Measurements from ENCODE around the gene HMGCS1.
"Not testable (repeated sequence)": the region's sequence is repeated elsewhere in the genome, so short reads cannot be mapped to it uniquely, and the experiment has no call there.

HMGCS1 gene

DNA sequence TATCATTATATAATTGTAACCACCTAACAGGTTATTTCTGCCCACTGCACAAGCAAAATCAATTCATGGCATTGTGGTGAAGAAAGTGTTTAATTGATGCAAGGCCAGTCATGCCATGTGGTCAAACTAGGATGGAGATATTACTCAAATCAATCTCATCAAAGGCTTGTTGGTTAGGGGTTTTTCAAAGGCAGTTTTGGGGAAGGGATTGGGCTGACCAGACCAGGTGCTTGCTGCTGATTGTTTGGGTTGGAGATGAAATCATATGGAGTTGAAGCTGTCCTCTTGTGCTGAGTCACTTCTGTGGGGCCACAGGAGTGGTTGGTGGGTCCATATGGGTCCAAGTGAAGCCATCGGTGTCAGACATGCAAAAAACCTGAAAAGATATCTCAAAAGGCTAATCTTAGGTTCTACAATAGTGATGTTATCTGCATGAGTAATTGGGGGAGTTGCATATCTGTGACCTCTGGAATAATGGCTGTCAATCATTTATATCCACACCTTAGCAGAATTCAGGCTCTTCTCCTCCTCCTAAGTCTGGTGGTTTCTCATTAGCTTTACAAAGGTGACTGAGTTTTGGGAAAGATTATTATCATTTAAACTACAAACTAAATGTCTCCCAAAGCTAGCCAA lies 44.9 kb downstream of the HMGCS1 start:
- no peak for DNase-seq (ENCODE audit: extremely low read depth, low read depth)
- TF ChIP-seq, protein P1, sequence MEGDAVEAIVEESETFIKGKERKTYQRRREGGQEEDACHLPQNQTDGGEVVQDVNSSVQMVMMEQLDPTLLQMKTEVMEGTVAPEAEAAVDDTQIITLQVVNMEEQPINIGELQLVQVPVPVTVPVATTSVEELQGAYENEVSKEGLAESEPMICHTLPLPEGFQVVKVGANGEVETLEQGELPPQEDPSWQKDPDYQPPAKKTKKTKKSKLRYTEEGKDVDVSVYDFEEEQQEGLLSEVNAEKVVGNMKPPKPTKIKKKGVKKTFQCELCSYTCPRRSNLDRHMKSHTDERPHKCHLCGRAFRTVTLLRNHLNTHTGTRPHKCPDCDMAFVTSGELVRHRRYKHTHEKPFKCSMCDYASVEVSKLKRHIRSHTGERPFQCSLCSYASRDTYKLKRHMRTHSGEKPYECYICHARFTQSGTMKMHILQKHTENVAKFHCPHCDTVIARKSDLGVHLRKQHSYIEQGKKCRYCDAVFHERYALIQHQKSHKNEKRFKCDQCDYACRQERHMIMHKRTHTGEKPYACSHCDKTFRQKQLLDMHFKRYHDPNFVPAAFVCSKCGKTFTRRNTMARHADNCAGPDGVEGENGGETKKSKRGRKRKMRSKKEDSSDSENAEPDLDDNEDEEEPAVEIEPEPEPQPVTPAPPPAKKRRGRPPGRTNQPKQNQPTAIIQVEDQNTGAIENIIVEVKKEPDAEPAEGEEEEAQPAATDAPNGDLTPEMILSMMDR (IDR thresholded peaks at IDR 0.05; ENCODE audit: low read depth, low read length, missing control alignments), result no peak
- H3K4me3 ChIP-seq (replicated peaks; ENCODE audit: low read depth, low read length), result no peak overlapping the region

DNA sequence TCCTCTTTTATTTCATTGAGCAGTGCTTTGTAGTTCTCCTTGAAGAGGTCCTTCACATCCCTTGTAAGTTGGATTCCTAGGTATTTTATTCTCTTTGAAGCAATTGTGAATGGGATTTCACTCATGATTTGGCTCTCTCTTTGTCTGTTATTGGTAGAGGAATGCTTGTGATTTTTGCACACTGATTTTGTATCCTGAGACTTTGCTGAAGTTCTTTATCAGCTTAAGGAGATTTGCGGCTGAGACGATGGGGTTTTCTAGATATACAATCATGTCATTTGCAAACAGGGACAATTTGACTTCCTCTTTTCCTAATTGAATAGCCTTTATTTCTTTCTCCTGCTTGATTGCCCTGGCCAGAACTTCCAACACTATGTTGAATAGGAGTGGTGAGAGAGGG lies 50.9 kb downstream of the HMGCS1 start:
- not testable (repeated sequence) for DNase-seq (ENCODE audit: extremely low read depth, low read depth); H3K4me3 ChIP-seq (replicated peaks; ENCODE audit: low read depth, low read length)

DNA sequence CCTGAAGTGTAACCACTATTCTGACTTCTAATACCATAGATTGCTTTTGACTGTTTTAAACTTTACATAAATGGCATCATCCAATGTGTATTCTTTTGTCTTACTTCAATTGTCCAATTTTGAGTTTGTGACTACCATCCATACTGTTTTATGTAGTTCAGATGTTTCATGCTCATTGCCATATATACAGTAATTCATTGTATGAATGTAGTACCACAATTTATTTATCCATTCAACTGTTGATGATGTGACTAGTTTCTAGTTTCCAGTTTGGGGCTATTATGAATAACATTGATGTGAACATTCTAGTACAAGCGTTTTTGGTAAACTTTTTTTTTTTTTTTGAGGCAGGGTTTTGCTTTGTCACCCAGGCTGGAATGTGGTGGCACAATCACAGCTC lies 55.1 kb downstream of the HMGCS1 start:
- DNase-seq (ENCODE audit: extremely low read depth, low read depth), result no peak
- H3K4me3 ChIP-seq (replicated peaks; ENCODE audit: low read depth, low read length), result no peak overlapping the region
- TF ChIP-seq, protein P1 (IDR thresholded peaks at IDR 0.05; ENCODE audit: low read depth, low read length, missing control alignments), result no peak

DNA sequence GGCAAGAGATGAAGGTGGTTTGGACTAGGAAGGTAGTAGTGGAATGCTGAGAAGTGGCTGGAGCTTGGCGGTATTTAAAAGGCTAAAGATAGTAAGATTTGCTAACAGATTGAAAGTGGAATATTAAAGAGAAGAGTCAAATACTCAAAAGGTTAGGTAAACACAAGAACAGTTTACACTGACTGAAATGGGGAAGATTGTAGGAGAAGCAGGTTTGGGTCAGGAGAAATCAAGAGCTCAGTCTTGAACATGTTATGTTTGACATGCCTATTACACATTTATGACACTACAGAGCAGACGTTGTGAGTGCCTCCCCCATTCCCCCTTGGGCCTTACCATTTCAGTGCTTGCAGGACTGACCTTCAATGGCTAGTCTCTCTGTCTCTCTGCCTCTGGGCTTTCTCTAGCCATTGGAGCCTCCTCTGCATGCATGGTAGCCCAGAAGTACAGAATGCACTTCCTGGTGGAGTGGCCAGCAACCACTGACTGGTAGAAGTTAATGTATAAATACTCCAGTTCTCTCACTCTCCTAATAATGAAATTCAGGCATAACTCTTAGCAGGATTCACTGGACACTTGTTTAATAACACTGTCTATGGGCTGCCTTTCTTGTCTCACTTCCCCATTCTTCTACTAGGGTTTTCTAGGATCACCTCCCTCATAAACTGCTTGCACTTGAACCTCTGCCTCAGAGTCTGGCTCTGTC lies 56.8 kb downstream of the HMGCS1 start:
- no peak overlapping the region for H3K4me3 ChIP-seq (replicated peaks; ENCODE audit: low read depth, low read length)
- no peak for DNase-seq (ENCODE audit: extremely low read depth, low read depth)
- TF ChIP-seq, protein P1 (IDR thresholded peaks at IDR 0.05; ENCODE audit: low read depth, low read length, missing control alignments), result no peak

DNA sequence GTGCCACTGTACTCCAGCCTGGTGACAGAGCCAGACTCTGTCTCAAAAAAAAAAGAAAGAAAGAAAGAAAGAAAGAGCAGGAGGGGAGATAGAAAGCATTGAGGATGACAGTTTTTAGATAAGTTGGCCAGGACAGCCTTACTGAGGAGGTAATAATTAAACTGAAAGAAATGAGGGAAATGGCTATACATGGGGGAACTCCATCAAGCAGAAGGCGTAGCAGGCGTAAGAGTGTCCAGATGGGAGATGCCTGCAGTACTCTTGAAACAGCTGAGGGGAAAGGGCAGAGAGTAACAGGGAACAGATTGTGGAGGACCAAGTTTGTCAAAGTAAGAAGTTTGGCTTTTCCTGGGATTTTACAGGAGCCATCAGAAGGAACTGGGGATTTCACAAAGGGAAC lies 57.5 kb downstream of the HMGCS1 start:
- DNase-seq (ENCODE audit: extremely low read depth, low read depth), result no peak
- no peak overlapping the region for H3K4me3 ChIP-seq (replicated peaks; ENCODE audit: low read depth, low read length)
- TF ChIP-seq, protein P1 (IDR thresholded peaks at IDR 0.05; ENCODE audit: low read depth, low read length, missing control alignments), result no peak

DNA sequence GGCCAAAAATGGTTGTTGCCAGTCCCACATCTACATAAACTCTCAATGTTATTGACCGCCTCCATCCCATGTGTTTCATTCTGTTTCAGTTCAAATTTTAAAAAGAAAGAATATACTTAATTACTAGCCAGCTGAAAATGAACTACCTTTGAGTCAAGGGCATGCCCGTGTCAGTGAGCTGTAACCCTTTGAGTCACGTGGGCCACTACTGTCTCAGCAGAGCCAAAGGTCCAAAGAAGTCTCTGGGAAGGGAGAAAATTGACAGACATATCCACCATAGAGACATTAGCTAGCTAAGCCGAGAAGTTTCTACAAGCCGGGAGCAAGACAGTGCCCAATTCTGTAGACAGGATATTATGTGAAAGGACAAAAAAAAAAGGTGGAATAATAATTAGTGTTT lies 61.5 kb downstream of the HMGCS1 start:
- TF ChIP-seq, protein P1 (IDR thresholded peaks at IDR 0.05; ENCODE audit: low read depth, low read length, missing control alignments), result no peak
- no peak for DNase-seq (ENCODE audit: extremely low read depth, low read depth)
- no peak overlapping the region for H3K4me3 ChIP-seq (replicated peaks; ENCODE audit: low read depth, low read length)

DNA sequence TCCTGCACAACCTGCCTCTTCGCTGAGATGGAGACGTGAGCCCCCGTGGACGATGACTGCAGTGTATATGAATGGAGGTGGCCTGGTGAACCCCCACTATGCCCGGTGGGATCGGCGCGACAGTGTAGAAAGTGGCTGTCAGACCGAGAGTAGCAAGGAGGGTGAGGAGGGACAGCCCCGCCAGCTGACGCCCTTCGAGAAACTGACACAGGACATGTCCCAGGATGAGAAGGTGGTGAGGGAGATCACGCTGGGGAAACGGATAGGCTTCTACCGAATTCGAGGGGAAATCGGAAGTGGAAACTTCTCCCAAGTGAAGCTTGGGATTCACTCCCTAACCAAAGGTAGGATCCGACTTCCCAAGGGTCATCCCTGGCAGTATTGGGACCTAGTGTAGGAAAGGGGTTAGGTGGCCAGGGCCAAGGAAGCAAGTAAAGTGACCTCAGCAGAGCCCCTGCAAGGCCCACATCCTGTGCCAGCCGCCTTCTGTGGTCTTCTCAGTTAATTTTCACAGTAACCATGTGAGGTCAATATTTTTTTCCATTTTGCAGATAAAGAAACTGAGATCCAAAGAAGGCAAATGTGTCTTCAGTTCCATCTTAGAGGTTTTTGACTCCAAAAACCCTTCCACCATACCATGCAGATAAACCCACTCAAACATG lies 67.4 kb downstream of the HMGCS1 start:
- TF ChIP-seq, protein P1 (IDR thresholded peaks at IDR 0.05; ENCODE audit: low read depth, low read length, missing control alignments), result no peak
- DNase-seq (ENCODE audit: extremely low read depth, low read depth), result no peak

More for the DNA sequence above, 67.4 kb downstream of the HMGCS1 start:
- H3K4me3 ChIP-seq (replicated peaks; ENCODE audit: low read depth, low read length), result no peak overlapping the region

Measured in HFF-Myc (cell line).